AG08395 (cell line): Measurements from ENCODE around the gene MRPL39.

Experiments used
- DNase-seq: peaks from one replicate; pipeline ENCODE4 v3.0.0; 2012; ENCODE audit warnings: mixed read lengths, low spot score

The MRPL39 gene

DNA sequence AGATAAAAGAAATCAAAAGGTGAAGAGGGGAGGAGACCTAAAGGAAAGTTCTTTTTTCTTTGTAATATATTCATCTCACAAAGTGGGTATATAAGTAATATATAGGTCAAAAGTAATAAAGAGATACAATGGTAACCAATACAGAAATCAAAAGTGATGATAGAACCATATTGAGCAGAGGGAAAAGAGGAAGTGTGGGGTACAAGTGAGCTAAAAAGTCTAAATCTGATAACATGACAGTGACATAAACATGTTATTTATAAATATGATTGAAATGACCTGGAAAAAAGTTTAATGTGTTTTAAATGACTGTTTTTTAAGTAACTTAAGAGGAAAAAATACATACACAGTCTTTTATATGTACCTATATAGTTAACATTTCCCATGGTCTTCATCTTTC lies 70.5 kb downstream of the MRPL39 start:
- DNase-seq: no peak

DNA sequence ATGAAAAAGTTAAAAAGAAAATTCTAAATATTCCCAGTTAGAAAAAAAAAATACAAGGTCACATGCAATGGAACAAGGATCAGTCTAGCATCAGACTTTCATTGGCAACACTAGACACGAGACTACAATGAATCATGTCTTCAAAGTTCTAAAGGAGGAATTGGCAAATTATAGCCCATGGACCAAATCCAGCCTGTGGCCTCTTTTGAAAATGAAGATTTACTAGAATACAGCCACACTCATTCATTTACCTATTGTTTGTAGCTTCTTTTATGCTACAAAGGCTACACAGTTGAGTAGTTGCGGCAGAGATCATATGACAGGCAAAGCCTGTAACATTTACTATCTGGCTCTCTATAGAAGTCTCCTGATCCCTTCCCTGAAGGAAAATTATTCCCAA lies 71.4 kb downstream of the MRPL39 start:
- DNase-seq: no peak
